ENCODE results near the gene CATSPERE.

DNA sequence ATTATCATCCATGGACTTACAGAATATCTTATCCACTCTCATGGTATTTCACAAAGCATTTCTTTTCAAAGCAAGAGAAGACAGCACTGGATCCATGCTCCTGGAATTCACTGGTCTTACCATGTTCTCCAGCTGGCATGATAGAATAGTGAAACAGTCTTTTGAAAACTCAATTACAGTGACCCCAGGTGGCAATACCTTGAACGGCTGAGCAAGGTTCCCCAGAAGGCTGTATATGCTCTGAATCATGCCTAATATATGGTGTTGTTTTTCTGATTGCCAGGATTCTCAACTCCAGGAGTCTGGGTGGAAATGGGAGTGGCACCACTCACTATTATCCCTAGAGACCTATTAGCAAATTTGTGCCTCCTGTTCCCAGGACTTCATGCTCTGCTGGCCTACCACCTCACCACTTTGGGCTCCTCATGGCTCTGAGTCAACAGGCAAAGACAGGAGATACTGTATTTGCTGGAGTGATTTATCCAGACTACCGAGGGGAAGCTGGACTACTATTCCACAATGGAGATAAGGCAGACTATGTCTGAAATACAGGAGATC, 87.6 kb downstream of the CATSPERE start:
- TF ChIP-seq, protein P1, sequence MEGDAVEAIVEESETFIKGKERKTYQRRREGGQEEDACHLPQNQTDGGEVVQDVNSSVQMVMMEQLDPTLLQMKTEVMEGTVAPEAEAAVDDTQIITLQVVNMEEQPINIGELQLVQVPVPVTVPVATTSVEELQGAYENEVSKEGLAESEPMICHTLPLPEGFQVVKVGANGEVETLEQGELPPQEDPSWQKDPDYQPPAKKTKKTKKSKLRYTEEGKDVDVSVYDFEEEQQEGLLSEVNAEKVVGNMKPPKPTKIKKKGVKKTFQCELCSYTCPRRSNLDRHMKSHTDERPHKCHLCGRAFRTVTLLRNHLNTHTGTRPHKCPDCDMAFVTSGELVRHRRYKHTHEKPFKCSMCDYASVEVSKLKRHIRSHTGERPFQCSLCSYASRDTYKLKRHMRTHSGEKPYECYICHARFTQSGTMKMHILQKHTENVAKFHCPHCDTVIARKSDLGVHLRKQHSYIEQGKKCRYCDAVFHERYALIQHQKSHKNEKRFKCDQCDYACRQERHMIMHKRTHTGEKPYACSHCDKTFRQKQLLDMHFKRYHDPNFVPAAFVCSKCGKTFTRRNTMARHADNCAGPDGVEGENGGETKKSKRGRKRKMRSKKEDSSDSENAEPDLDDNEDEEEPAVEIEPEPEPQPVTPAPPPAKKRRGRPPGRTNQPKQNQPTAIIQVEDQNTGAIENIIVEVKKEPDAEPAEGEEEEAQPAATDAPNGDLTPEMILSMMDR (IDR thresholded peaks at IDR 0.05) = no peak
- no peak for TF ChIP-seq POLR2A (IDR thresholded peaks at IDR 0.05)

Measured in adrenal gland (tissue), 5 donors.